D341Med (cell line): Measurements from ENCODE around the gene ZBTB46.
"Not testable (repeated sequence)": the region's sequence is repeated elsewhere in the genome, so short reads cannot be mapped to it uniquely, and the experiment has no call there.

Source experiments
- DNase-seq: peaks from one replicate; pipeline ENCODE4 v3.0.0; 2012; ENCODE audit warnings: low spot score

Gene ZBTB46

GRCh38 chr20:63787302-63787701 lies 43.8 kb downstream of the ZBTB46 start:
- no peak for DNase-seq

- peak; percentile 8 for DNase-seq
Observed at GRCh38 chr20:63785691-63786131, 45.4 kb downstream of the ZBTB46 start.

GRCh38 chr20:63783970-63784369 lies 47.1 kb downstream of the ZBTB46 start:
- DNase-seq: peak; percentile 14

- DNase-seq: no peak
Observed at GRCh38 chr20:63782521-63782971, 48.5 kb downstream of the ZBTB46 start.

GRCh38 chr20:63782051-63782471 lies 49.0 kb downstream of the ZBTB46 start:
- DNase-seq: peak; percentile 62

GRCh38 chr20:63781181-63781580 lies 49.9 kb downstream of the ZBTB46 start:
- DNase-seq: peak; percentile 4

- DNase-seq: no peak
Observed at GRCh38 chr20:63778857-63779256, 52.2 kb downstream of the ZBTB46 start.

GRCh38 chr20:63778034-63778752 lies 52.9 kb downstream of the ZBTB46 start:
- no peak for DNase-seq

GRCh38 chr20:63777614-63778013 lies 53.5 kb downstream of the ZBTB46 start:
- peak; percentile 3 for DNase-seq

GRCh38 chr20:63776875-63777274 lies 54.2 kb downstream of the ZBTB46 start:
- not testable (repeated sequence) for DNase-seq

GRCh38 chr20:63775096-63775978 lies 55.7 kb downstream of the ZBTB46 start:
- DNase-seq: peak; percentile 87

GRCh38 chr20:63774306-63774705 lies 56.8 kb downstream of the ZBTB46 start:
- DNase-seq: peak; percentile 42

GRCh38 chr20:63773571-63774241 lies 57.4 kb downstream of the ZBTB46 start:
- peak; percentile 28 for DNase-seq

GRCh38 chr20:63772781-63773518 lies 58.1 kb downstream of the ZBTB46 start:
- peak; percentile 24 for DNase-seq

- peak; percentile 22 for DNase-seq
Observed at GRCh38 chr20:63771046-63771707, 59.9 kb downstream of the ZBTB46 start.

- DNase-seq: peak; percentile 25
Observed at GRCh38 chr20:63769891-63770474, 61.1 kb downstream of the ZBTB46 start.

- peak; percentile 27 for DNase-seq
Observed at GRCh38 chr20:63768591-63769515, 62.2 kb downstream of the ZBTB46 start.

GRCh38 chr20:63767886-63768285 lies 63.2 kb downstream of the ZBTB46 start:
- no peak for DNase-seq

GRCh38 chr20:63767456-63767855 lies 63.6 kb downstream of the ZBTB46 start:
- no peak for DNase-seq
